GM23338 (cell line): ENCODE measurements around the gene CEBPE.

Experiments used
- CREB1 ChIP-seq: fragments of 250-450 bp; sonication (Bioruptor Pico); IDR thresholded peaks from 2 replicates; pipeline ENCODE4 v1.5.0; 2020; ENCODE audit warnings: low read depth, mild to moderate bottlenecking, moderate library complexity
- EZH2 ChIP-seq: fragments of 200-600 bp; sonication (generic); IDR thresholded peaks from one replicate; pipeline ENCODE4 v1.8.0; 2017; ENCODE audit warnings: antibody characterized with exemption, mild to moderate bottlenecking, low read depth; ENCODE audit not compliant: unreplicated experiment
- EZH2phosphoT487 ChIP-seq: fragments of 200-600 bp; sonication (generic); IDR thresholded peaks from one replicate; pipeline ENCODE4 v1.8.1; 2018; ENCODE audit warnings: antibody characterized with exemption; ENCODE audit not compliant: unreplicated experiment
- POLR2AphosphoS5 ChIP-seq: IDR thresholded peaks from 2 replicates; pipeline ENCODE4 v1.6.1; 2016; ENCODE audit warnings: antibody characterized with exemption, low read depth
- STAT1 ChIP-seq: IDR thresholded peaks from one replicate; pipeline ENCODE4 v1.6.1; 2016; ENCODE audit warnings: antibody characterized with exemption; ENCODE audit not compliant: unreplicated experiment
- ZNF114 ChIP-seq: fragments of 250-450 bp; sonication (Bioruptor Pico); IDR thresholded peaks from 2 replicates; pipeline ENCODE4 v1.5.0; 2020; ENCODE audit warnings: mild to moderate bottlenecking, moderate library complexity
- ZNF331 ChIP-seq: fragments of 250-450 bp; sonication (Bioruptor Pico); IDR thresholded peaks from 2 replicates; pipeline ENCODE4 v1.5.0; 2020; ENCODE audit warnings: low read depth, mild to moderate bottlenecking, moderate library complexity
- TF ChIP-seq, protein P1 (sequence below), 2 experiments: fragments of 200-600 bp in 1 of 2; sonication (generic) in 1 of 2; conservative IDR thresholded peaks; 2 replicates each; pipeline versions ENCODE4 v1.5.1 to v1.6.1; 2016 to 2017; ENCODE audit warnings: antibody characterized with exemption in 2 of 2, low read depth in 2 of 2, mild to moderate bottlenecking in 2 of 2, moderate library complexity in 1 of 2
- TF ChIP-seq, protein P2 (sequence below): IDR thresholded peaks from one replicate; pipeline ENCODE4 v1.6.1; 2018; ENCODE audit warnings: antibody characterized with exemption; ENCODE audit not compliant: unreplicated experiment
- TF ChIP-seq, protein P3 (sequence below): IDR thresholded peaks from 2 replicates; pipeline ENCODE4 v1.6.1; 2016; ENCODE audit warnings: antibody characterized with exemption

DNA sequence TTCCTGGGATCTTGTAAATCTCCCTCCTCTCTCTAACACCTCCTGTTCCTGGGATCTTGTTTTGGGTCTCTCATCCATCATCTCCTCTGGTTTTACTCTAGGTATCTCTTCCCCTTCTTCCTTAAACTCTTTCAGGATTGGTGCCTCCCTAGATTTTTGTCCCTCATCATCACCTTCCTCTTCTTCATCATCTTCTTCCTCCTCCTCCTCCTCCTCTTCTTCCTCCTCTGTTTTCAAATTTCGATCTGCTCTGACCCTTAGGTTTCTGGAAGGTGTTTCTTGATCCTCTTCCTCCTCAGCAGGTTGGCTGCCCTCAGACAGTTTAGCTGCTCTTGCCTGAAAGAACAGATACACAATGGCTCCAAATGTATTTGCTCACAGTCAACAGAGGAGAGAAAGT is 38.6 kb downstream of the CEBPE start:
- TF ChIP-seq EZH2 (no peak), POLR2AphosphoS5 (no peak), ZNF331 (CRISPR knock-in tag) (no peak), EZH2phosphoT487 (no peak), STAT1 (no peak), ZNF114 (CRISPR knock-in tag) (no peak), CREB1 (CRISPR knock-in tag) (no peak)
- TF ChIP-seq, protein P1, sequence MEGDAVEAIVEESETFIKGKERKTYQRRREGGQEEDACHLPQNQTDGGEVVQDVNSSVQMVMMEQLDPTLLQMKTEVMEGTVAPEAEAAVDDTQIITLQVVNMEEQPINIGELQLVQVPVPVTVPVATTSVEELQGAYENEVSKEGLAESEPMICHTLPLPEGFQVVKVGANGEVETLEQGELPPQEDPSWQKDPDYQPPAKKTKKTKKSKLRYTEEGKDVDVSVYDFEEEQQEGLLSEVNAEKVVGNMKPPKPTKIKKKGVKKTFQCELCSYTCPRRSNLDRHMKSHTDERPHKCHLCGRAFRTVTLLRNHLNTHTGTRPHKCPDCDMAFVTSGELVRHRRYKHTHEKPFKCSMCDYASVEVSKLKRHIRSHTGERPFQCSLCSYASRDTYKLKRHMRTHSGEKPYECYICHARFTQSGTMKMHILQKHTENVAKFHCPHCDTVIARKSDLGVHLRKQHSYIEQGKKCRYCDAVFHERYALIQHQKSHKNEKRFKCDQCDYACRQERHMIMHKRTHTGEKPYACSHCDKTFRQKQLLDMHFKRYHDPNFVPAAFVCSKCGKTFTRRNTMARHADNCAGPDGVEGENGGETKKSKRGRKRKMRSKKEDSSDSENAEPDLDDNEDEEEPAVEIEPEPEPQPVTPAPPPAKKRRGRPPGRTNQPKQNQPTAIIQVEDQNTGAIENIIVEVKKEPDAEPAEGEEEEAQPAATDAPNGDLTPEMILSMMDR (conservative IDR thresholded peaks at IDR 0.05; ENCODE audit: low read depth in 2 of 2), result no peak
- TF ChIP-seq, protein P2, sequence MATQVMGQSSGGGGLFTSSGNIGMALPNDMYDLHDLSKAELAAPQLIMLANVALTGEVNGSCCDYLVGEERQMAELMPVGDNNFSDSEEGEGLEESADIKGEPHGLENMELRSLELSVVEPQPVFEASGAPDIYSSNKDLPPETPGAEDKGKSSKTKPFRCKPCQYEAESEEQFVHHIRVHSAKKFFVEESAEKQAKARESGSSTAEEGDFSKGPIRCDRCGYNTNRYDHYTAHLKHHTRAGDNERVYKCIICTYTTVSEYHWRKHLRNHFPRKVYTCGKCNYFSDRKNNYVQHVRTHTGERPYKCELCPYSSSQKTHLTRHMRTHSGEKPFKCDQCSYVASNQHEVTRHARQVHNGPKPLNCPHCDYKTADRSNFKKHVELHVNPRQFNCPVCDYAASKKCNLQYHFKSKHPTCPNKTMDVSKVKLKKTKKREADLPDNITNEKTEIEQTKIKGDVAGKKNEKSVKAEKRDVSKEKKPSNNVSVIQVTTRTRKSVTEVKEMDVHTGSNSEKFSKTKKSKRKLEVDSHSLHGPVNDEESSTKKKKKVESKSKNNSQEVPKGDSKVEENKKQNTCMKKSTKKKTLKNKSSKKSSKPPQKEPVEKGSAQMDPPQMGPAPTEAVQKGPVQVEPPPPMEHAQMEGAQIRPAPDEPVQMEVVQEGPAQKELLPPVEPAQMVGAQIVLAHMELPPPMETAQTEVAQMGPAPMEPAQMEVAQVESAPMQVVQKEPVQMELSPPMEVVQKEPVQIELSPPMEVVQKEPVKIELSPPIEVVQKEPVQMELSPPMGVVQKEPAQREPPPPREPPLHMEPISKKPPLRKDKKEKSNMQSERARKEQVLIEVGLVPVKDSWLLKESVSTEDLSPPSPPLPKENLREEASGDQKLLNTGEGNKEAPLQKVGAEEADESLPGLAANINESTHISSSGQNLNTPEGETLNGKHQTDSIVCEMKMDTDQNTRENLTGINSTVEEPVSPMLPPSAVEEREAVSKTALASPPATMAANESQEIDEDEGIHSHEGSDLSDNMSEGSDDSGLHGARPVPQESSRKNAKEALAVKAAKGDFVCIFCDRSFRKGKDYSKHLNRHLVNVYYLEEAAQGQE, result no peak
- TF ChIP-seq, protein P3, sequence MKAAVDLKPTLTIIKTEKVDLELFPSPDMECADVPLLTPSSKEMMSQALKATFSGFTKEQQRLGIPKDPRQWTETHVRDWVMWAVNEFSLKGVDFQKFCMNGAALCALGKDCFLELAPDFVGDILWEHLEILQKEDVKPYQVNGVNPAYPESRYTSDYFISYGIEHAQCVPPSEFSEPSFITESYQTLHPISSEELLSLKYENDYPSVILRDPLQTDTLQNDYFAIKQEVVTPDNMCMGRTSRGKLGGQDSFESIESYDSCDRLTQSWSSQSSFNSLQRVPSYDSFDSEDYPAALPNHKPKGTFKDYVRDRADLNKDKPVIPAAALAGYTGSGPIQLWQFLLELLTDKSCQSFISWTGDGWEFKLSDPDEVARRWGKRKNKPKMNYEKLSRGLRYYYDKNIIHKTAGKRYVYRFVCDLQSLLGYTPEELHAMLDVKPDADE, result no peak
